ENCODE data around the gene AOPEP. TPM values are rescaled to one million over a fixed set of nuclear protein-coding genes. Genes with fewer than 3 reads are reported as not detected.

Gene AOPEP
- total and polyA plus RNA-seq, 12 donors: 110 to 250 (median 161) TPM

DNA sequence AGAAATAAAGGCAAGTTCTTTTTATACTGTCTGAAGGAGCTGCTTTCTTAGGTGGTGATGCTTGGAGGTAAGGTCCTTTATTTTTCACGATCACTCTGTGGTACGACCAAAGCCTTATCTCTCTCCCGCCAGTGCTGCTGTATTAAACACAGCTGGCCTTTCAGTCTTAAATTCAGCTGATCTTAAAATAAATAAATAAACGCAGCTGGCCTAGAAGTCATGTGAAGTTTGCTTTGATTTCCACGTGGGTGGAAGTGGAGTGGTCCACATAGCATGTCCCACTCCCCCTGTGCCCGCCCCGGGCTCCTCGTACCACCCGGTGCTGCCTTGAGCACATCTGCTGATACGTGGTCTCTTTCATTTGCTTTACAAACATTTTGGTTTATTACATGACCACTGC, 330.6 kb downstream of the AOPEP start:
- Histone ChIP-seq H3K27ac (peak overlapping the region in 8 of 10 donors; percentile 31 to 84 (median 68)), H3K4me1 (peaks cover 28 to 100% (median 91%) of the 10 kb centered on the region in 9 donors), H3K4me3 (peak overlapping the region in 7 of 10 donors; percentile 7 to 39 (median 33)), H3K36me3 (peaks cover 0 to 44% (median 13%) of the 10 kb centered on the region in 9 donors), H3K9me3 (no peaks in the 10 kb centered on the region), H3K27me3 (no peaks in the 10 kb centered on the region)
- DNase-seq (no peak), ATAC-seq (peak in 4 of 8 donors; percentile 13 to 32 (median 27))
- WGBS, 2 donors: 25 to 35% methylated on average over 10 of the region's 10 CpGs
- intact Hi-C loops (cut with DNase I): loop anchor here in 4 of 10 donors (5.0 kb wide), 2 partner anchors 35 to 50 kb away; no protein-coding TSS in a partner anchor
- TF ChIP-seq, protein P1, sequence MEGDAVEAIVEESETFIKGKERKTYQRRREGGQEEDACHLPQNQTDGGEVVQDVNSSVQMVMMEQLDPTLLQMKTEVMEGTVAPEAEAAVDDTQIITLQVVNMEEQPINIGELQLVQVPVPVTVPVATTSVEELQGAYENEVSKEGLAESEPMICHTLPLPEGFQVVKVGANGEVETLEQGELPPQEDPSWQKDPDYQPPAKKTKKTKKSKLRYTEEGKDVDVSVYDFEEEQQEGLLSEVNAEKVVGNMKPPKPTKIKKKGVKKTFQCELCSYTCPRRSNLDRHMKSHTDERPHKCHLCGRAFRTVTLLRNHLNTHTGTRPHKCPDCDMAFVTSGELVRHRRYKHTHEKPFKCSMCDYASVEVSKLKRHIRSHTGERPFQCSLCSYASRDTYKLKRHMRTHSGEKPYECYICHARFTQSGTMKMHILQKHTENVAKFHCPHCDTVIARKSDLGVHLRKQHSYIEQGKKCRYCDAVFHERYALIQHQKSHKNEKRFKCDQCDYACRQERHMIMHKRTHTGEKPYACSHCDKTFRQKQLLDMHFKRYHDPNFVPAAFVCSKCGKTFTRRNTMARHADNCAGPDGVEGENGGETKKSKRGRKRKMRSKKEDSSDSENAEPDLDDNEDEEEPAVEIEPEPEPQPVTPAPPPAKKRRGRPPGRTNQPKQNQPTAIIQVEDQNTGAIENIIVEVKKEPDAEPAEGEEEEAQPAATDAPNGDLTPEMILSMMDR (IDR thresholded peaks at IDR 0.05): no peak

DNA sequence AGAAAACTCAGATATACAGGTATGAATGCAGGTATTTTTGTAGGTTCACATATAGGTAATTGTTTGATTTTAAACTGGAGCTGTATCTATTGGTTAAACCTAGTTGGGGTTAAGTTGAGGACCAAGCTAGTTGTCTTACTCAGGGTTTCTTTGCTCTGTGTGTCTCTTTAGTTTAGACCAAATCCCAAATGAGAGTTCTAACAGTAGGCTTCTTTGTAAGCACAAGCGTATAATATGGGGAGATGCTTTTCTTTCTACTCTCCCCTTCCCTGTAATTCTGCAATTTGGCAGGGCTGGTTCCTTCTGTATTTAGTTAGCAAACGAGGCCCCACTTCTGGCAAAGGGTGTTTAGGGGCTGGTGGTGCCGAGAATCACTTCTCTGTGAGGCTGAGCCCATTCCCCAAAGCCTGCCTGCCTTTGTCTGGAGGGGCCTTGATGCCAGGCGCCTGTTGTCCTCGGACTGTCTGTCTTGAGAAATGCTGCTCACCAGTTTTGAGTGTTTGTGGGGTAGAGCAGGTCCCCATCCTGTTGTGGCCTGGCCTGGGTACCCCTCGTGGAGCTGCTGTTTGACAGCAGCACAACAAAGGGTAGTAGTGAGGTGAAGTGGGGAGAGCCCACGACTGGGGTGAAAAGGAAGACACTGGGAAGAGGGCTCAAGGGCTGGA, 331.8 kb downstream of the AOPEP start:
- Histone ChIP-seq H3K4me3 (peak overlapping the region in 3 of 10 donors; percentile 33 to 39 (median 36)), H3K4me1 (peaks cover 35 to 100% (median 96%) of the 10 kb centered on the region in 9 donors), H3K27me3 (no peaks in the 10 kb centered on the region), H3K36me3 (peaks cover 0 to 51% (median 17%) of the 10 kb centered on the region in 9 donors), H3K9me3 (no peaks in the 10 kb centered on the region), H3K27ac (peak overlapping the region in 6 of 10 donors; percentile 14 to 84 (median 69))
- DNase-seq (no peak), ATAC-seq (peak in 1 of 8 donors; percentile 8)
- intact Hi-C loops (cut with DNase I): loop anchor here in 4 of 10 donors (5.0 kb wide), 2 partner anchors 36 to 51 kb away; no protein-coding TSS in a partner anchor
- TF ChIP-seq, protein P1 (IDR thresholded peaks at IDR 0.05): no peak
- WGBS, 2 donors: 49 to 58% methylated on average over 7 of the region's 7 CpGs

DNA sequence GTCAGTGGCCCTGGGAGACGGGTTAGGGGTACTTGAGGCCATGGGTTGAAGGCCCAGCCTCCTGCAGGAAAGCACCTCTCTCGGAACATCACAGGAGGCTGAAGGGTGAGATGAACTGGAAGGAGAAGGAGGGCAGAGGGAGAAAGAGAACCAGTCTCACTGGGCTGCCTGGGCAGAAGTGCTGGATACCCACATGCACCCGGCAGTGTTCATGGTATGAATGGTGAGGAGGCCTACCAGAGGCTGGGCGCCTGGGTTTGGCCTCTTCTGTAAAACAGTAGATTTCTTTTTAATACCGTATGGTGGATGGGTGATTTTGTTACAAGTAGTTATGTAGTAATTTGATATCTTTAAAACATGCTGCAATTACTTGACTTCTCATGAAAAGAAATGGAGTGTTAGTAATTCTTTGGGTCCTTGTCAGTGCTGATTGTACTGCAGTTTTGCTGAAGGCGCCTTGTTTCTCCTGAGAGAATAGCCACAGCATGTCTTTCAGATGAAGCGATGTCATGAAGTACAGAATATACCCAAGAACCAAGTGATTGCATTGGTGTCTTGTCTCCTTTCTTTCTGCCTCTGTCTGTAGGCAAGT, 332.4 kb downstream of the AOPEP start:
- TF ChIP-seq, protein P1 (IDR thresholded peaks at IDR 0.05): no peak
- Histone ChIP-seq H3K9me3 (no peaks in the 10 kb centered on the region), H3K4me1 (peaks cover 38 to 100% (median 98%) of the 10 kb centered on the region in 9 donors), H3K27ac (peak overlapping the region in 7 of 10 donors; percentile 2 to 84 (median 59)), H3K36me3 (peaks cover 0 to 51% (median 24%) of the 10 kb centered on the region in 9 donors), H3K27me3 (no peaks in the 10 kb centered on the region), H3K4me3 (peak overlapping the region in 3 of 10 donors; percentile 33 to 39 (median 36))
- ATAC-seq (peak in 1 of 8 donors; percentile 9), DNase-seq (no peak)
- WGBS, 2 donors: 57 to 67% methylated on average over 7 of the region's 7 CpGs
- intact Hi-C loops (cut with DNase I): loop anchor here in 4 of 10 donors (5.0 kb wide), 2 partner anchors 37 to 52 kb away; no protein-coding TSS in a partner anchor

DNA sequence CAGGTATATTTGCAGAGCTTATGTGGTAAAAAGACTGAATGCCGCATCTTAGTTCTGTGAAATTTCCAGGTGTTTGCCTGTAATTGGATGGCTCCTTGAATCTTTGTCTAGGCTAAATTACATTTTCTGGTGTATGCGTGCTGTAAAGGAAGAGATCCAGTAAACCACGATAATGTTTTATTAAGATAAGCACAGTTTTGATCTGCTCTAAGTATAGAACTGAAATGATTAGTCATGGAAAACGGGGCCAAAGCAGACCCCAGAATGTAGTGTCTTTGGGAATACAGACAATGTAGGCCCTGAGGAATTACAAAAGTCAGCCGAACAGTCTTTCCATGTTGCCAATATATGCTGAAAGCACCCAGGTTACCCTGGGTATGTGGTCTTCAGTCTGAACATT, 333.7 kb downstream of the AOPEP start:
- 31 to 32% methylated on average over 5 of the region's 5 CpGs for WGBS, 2 donors
- no peak overlapping the region for H3K4me3 ChIP-seq
- peaks cover 43 to 100% (median 98%) of the 10 kb centered on the region in 9 donors for H3K4me1 ChIP-seq
- TF ChIP-seq, protein P1 (IDR thresholded peaks at IDR 0.05): no peak
- peak overlapping the region in 6 of 10 donors; percentile 1 to 58 (median 8) for H3K27ac ChIP-seq
- intact Hi-C loops (cut with DNase I): no loop called here
- ATAC-seq (no peak), DNase-seq (no peak)
- no peaks in the 10 kb centered on the region for H3K9me3 ChIP-seq
- H3K36me3 ChIP-seq: peaks cover 0 to 65% (median 37%) of the 10 kb centered on the region in 9 donors
- H3K27me3 ChIP-seq: no peaks in the 10 kb centered on the region
